GM23338 (cell line): ENCODE data around the gene KEAP1. TPM values are rescaled to one million over a fixed set of nuclear protein-coding genes. Genes with fewer than 3 reads are reported as not detected.

Source experiments
- ATAC-seq: fragments of 200-7000 bp; cut with Tn5 transposase; 3 replicates; pipeline ENCODE4 v1.9.1; 2020
- DNase-seq: peaks from one replicate; pipeline ENCODE4 v3.0.0-alpha.2; 2015; ENCODE audit warnings: low spot score
- H2AFZ ChIP-seq: fragments of 200-600 bp; sonication (generic); 2 replicates; pipeline ENCODE4 v1.8.0; 2016; ENCODE audit warnings: antibody characterized with exemption, mild to moderate bottlenecking, moderate library complexity
- H3F3A ChIP-seq: fragments of 200-600 bp; sonication (generic); replicated peaks from 2 replicates; pipeline ENCODE4 v1.8.0; 2017; ENCODE audit warnings: antibody characterized with exemption, mixed run types, low read depth
- H3K27ac ChIP-seq: fragments of 200-600 bp; sonication (generic); 2 replicates; pipeline ENCODE4 v1.6.1; 2016; ENCODE audit warnings: low read depth
- H3K27me3 ChIP-seq: fragments of 200-600 bp; sonication (generic); 2 replicates; pipeline ENCODE4 v1.8.0; 2016; ENCODE audit warnings: mild to moderate bottlenecking, mixed run types, moderate library complexity; ENCODE audit not compliant: insufficient read depth
- H3K36me3 ChIP-seq: fragments of 200-600 bp; sonication (generic); 2 replicates; pipeline ENCODE4 v1.8.0; 2016; ENCODE audit warnings: mild to moderate bottlenecking; ENCODE audit not compliant: insufficient read depth
- H3K4me1 ChIP-seq: fragments of 200-600 bp; sonication (generic); 2 replicates; pipeline ENCODE4 v1.8.0; 2016; ENCODE audit warnings: mild to moderate bottlenecking, moderate library complexity; ENCODE audit not compliant: insufficient read depth
- H3K4me2 ChIP-seq: fragments of 200-600 bp; sonication (generic); 2 replicates; pipeline ENCODE4 v1.7.1; 2017; ENCODE audit warnings: mixed run types
- H3K4me3 ChIP-seq: fragments of 200-600 bp; sonication (generic); 2 replicates; pipeline ENCODE4 v1.6.1; 2016; ENCODE audit warnings: mixed run types
- H3K79me2 ChIP-seq: fragments of 200-600 bp; sonication (generic); replicated peaks from 2 replicates; pipeline ENCODE4 v1.8.0; 2017; ENCODE audit warnings: mild to moderate bottlenecking; ENCODE audit not compliant: insufficient read depth
- H3K9me2 ChIP-seq: fragments of 200-600 bp; sonication (generic); 2 replicates; pipeline ENCODE4 v1.8.0; 2017; ENCODE audit not compliant: insufficient read depth
- H4K20me1 ChIP-seq: fragments of 200-600 bp; sonication (generic); replicated peaks from 2 replicates; pipeline ENCODE4 v1.8.0; 2017; ENCODE audit warnings: mild to moderate bottlenecking; ENCODE audit not compliant: insufficient read depth
- H3K27ac Mint-ChIP-seq: 2 replicates; pipeline ENCODE4 v1.8.0; 2020; ENCODE audit warnings: inconsistent platforms, mild to moderate bottlenecking, moderate library complexity, mixed read lengths
- H3K27me3 Mint-ChIP-seq: 3 replicates; pipeline ENCODE4 v1.8.0; 2022; ENCODE audit warnings: low read depth, mild to moderate bottlenecking, moderate library complexity, mixed read lengths, inconsistent platforms; ENCODE audit not compliant: insufficient read depth, poor library complexity
- H3K36me3 Mint-ChIP-seq: 3 replicates; pipeline ENCODE4 v1.8.0; 2021; ENCODE audit warnings: low read depth, mild to moderate bottlenecking, inconsistent platforms, moderate library complexity, mixed read lengths
- H3K4me1 Mint-ChIP-seq: 3 replicates; pipeline ENCODE4 v1.8.0; 2020; ENCODE audit warnings: mild to moderate bottlenecking, inconsistent platforms, mixed read lengths
- H3K4me3 Mint-ChIP-seq: 3 replicates; pipeline ENCODE4 v1.8.0; 2021; ENCODE audit warnings: moderate library complexity, mild to moderate bottlenecking, inconsistent platforms, mixed read lengths
- H3K9me3 Mint-ChIP-seq: 3 replicates; pipeline ENCODE4 v1.8.0; 2020; ENCODE audit warnings: moderate library complexity, mild to moderate bottlenecking, inconsistent platforms, mixed read lengths
- CREB1 ChIP-seq: fragments of 250-450 bp; sonication (Bioruptor Pico); IDR thresholded peaks from 2 replicates; pipeline ENCODE4 v1.5.0; 2020; ENCODE audit warnings: low read depth, mild to moderate bottlenecking, moderate library complexity
- CTCF ChIP-seq, 2 experiments: fragments of 200-600 bp in 1 of 2; sonication (generic) in 1 of 2; conservative IDR thresholded peaks; 2 replicates each; pipeline versions ENCODE4 v1.5.1 to v1.6.1; 2016 to 2017; ENCODE audit warnings: antibody characterized with exemption in 2 of 2, low read depth in 2 of 2, mild to moderate bottlenecking in 2 of 2, moderate library complexity in 1 of 2
- ETS1 ChIP-seq: IDR thresholded peaks from 2 replicates; pipeline ENCODE4 v1.6.1; 2016; ENCODE audit warnings: antibody characterized with exemption
- EZH2 ChIP-seq: fragments of 200-600 bp; sonication (generic); IDR thresholded peaks from one replicate; pipeline ENCODE4 v1.8.0; 2017; ENCODE audit warnings: antibody characterized with exemption, mild to moderate bottlenecking, low read depth; ENCODE audit not compliant: unreplicated experiment
- EZH2phosphoT487 ChIP-seq: fragments of 200-600 bp; sonication (generic); IDR thresholded peaks from one replicate; pipeline ENCODE4 v1.8.1; 2018; ENCODE audit warnings: antibody characterized with exemption; ENCODE audit not compliant: unreplicated experiment
- JUNB ChIP-seq: IDR thresholded peaks from one replicate; pipeline ENCODE4 v1.6.1; 2016; ENCODE audit warnings: antibody characterized with exemption; ENCODE audit not compliant: unreplicated experiment
- NANOG ChIP-seq: IDR thresholded peaks from 2 replicates; pipeline ENCODE4 v1.6.1; 2016; ENCODE audit warnings: antibody characterized with exemption, borderline replicate concordance
- POLR2AphosphoS5 ChIP-seq: IDR thresholded peaks from 2 replicates; pipeline ENCODE4 v1.6.1; 2016; ENCODE audit warnings: antibody characterized with exemption, low read depth
- REST ChIP-seq: IDR thresholded peaks from one replicate; pipeline ENCODE4 v1.6.1; 2018; ENCODE audit warnings: antibody characterized with exemption; ENCODE audit not compliant: unreplicated experiment
- STAT1 ChIP-seq: IDR thresholded peaks from one replicate; pipeline ENCODE4 v1.6.1; 2016; ENCODE audit warnings: antibody characterized with exemption; ENCODE audit not compliant: unreplicated experiment
- ZNF114 ChIP-seq: fragments of 250-450 bp; sonication (Bioruptor Pico); IDR thresholded peaks from 2 replicates; pipeline ENCODE4 v1.5.0; 2020; ENCODE audit warnings: mild to moderate bottlenecking, moderate library complexity
- ZNF331 ChIP-seq: fragments of 250-450 bp; sonication (Bioruptor Pico); IDR thresholded peaks from 2 replicates; pipeline ENCODE4 v1.5.0; 2020; ENCODE audit warnings: low read depth, mild to moderate bottlenecking, moderate library complexity
- ZNF462 ChIP-seq: fragments of 250-450 bp; sonication (Bioruptor Pico); IDR thresholded peaks from 2 replicates; pipeline ENCODE4 v1.5.0; 2020; ENCODE audit warnings: mild to moderate bottlenecking, moderate library complexity
- polyA plus RNA-seq: library from polyadenylated mRNA; unstranded; fragments of >200 nt; fragmentation: Nextera tagmentation; extraction: Ambion mirVana; gene quantifications from 2 replicates; pipeline ENCODE4 v1.2.1, GENCODE V29; 2016
- total RNA-seq: library from RNA; depleted of rRNA; stranded (reverse); fragments of >200 nt; shearing (Covaris generic); gene quantifications from 2 replicates; pipeline ENCODE4 v1.2.3, GENCODE V29; 2014

KEAP1 gene
- total and polyA plus RNA-seq, 2 experiments from 2014 or later, result 57.8 to 77.5 TPM

- peaks cover 14% of the 10 kb centered on the region for H3K27me3 Mint-ChIP-seq
- H3K27ac Mint-ChIP-seq, result no peak overlapping the region
- Histone ChIP-seq H3K9me2 (no peaks in the 10 kb centered on the region), H3K4me2 (no peak overlapping the region), H3K4me1 (peaks cover 25% of the 10 kb centered on the region), H3K27me3 (no peaks in the 10 kb centered on the region), H3K36me3 (peaks cover 25% of the 10 kb centered on the region; the same call in 1 of the 2 replicates), H3K79me2 (peaks cover 81% of the 10 kb centered on the region), H3K27ac (no peak overlapping the region), H2AFZ (no peak overlapping the region), H4K20me1 (no peaks in the 10 kb centered on the region; the same call in 1 of the 2 replicates), H3K4me3 (no peak overlapping the region), H3F3A (peaks cover 14% of the 10 kb centered on the region)
- peaks cover 73% of the 10 kb centered on the region for H3K36me3 Mint-ChIP-seq
- no peak for DNase-seq
- H3K4me3 Mint-ChIP-seq, result no peak overlapping the region
- peaks cover 25% of the 10 kb centered on the region for H3K4me1 Mint-ChIP-seq
- ATAC-seq, result no peak
- no peaks in the 10 kb centered on the region for H3K9me3 Mint-ChIP-seq
- TF ChIP-seq CREB1 (no peak), ETS1 (no peak), STAT1 (no peak), POLR2AphosphoS5 (no peak), NANOG (no peak), CTCF (conservative IDR thresholded peaks at IDR 0.05; ENCODE audit: low read depth in 2 of 2) (no peak), REST (no peak), ZNF114 (no peak), JUNB (no peak), ZNF331 (CRISPR knock-in tag) (no peak), EZH2phosphoT487 (no peak), ZNF462 (CRISPR knock-in tag) (no peak), EZH2 (no peak)
Measured at GRCh38 chr19:10497371-10497770, 5.8 kb downstream of the KEAP1 start.
